Measurements from ENCODE around the gene MESD.
A peak's percentile ranks its signal among the peaks of the same experiment; 100 is the strongest.

The MESD gene

GRCh38 chr15:81014446-81015093, 25.0 kb upstream of the MESD start:
- no peak for DNase-seq

DNA sequence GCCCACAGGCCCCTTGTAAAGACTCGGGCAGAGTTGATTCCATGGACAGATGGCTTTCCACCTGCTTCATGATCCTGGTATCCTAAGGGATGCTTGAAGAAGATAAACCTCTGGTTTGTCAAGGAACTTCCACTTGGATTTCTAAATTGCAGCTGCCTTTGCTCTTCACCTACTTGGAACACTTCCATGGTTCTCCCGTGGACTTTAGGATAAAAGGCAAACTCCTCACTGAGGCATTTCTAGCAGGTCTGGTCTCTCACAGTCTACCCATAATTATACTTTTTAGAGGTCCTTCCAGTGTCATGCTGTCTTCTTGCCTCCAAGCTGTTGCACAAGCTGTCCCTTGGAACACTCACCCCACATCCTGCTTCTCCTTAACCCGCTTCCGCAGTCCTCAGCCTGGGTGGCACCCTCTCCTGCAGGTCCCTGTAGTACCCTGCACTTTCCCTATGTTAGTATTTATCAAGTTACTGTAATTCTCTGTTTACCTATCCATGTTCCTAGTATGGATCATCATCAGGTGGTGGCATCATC, 23.8 kb upstream of the MESD start:
- no peak for DNase-seq

DNA sequence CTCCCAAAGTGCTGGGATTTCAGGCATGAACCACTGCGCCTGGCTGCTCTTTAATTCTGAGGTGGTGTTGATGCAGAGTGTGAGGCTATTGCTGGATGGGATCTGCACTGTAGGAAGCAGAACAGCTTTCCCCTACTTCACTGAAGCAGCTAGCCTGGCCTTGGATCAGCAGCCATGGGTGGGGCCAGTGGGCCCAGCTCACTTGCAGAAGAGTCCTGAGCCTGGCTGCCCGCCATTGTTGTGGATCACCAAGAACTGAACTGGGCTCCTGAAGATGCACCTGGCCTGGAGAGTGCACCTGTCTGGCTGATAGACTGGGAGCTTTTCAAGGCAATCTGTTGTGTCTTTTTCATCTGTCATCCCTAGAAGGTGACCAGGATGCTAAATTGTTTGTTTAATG, 23.0 kb upstream of the MESD start:
- no peak for DNase-seq

GRCh38 chr15:81011593-81011992, 22.0 kb upstream of the MESD start:
- DNase-seq = no peak

DNA sequence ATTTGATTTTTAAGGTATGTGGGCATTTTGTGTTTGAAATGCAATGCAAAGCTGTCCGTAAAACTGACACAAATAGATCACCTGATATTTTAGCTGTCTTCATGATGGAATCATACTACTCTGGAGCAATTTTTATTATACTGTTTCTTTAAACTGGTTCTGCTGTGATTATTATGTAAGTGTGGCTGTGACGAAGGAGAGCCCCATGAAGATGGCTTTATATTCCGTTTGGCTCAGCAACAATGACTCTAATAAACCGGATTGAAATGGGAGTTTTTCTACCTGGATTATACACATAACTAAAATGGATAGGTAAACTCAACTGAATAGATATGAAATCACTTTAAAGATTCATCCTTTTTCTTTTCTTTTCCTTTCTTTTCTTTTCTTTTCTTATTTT, 20.5 kb upstream of the MESD start:
- DNase-seq = no peak

DNA sequence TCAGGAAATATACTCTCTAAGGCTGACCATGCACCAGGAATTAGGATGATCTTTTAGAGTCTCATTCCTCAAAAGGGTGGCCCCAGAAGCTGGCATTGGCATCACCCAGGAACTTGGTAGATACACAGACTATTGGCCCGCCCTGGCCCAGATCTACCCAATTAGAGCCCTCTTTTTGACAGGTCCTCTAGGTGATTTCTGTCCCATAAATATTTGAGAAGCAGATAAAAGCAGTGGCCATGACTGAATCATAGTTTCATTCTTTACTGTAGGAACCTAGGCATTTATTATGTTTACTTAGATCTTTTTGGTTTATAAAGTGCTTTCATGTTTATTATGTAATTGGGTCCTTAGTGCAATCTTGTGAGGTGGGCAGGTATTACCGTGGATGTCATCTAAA, 18.7 kb upstream of the MESD start:
- no peak for DNase-seq

- no peak for DNase-seq
These were observed 17.9 kb upstream of the MESD start for GRCh38 chr15:81007428-81008064.

DNA sequence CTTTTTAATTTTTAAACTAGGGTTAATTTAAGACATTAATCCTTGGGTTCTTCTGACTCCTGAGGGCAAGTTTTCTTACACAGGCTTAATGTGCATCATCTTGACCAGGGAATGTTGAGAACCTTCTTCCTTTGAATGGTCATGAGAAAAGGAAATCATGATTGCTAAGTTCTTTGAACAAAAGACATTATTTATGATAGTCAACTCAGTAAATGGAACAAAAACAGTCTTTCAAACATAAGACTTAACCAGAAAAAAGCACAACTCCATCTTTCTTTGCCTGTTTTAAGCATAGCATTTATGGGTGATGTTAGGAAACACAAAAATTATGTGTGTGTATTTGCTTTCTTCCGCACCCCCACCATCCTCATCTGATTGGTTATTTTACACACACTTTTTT, 16.5 kb upstream of the MESD start:
- no peak for DNase-seq

DNA sequence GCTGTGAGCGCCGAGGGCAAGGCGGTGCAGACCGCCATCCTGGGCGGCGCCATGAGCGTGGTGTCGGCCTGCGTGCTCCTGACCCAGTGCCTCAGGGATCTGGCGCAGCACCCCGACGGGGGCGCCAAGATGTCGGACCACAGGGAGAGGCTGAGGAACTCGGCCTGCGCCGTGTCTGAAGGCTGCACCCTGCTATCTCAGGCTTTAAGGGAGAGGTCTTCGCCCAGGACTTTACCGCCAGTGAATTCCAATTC, 13.4 kb upstream of the MESD start:
- no peak for DNase-seq

GRCh38 chr15:81002331-81003096, 12.9 kb upstream of the MESD start:
- DNase-seq = no peak

- DNase-seq = no peak
These were observed 12.4 kb upstream of the MESD start for GRCh38 chr15:81002009-81002330.

GRCh38 chr15:81001152-81002008, 11.8 kb upstream of the MESD start:
- no peak for DNase-seq

DNA sequence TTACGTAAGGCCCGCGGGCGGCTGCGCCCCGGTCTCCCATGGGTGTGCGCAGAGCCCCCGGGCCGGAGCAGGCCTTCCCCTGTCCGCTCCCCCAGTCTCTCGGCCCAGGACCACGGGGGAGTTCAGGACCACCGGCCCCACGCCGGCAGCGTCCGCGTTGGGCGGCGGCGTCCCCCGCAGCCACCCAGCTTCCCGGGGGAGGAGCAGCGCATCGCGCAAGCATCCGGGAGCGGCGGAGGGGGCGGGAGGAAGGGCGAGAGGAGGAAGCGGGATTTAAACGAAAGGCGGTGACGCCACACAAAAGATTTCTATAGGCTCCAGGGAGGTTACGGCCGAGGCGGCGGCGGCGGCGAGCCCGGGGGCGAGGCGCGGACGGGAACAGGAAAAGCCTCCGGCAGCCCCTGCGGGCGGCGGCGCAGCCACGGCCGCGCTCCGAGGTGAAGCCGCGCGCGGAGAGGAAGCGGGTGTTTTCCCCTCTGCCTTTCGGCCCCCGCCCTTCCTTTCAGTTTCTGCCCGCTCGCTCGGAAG, 11.1 kb upstream of the MESD start, which contains the start of gene TLNRD1:
Gene TLNRD1, plus strand, starts transcription at position 300 of the 528 bp plus-strand sequence. CDS start 1,349 bp downstream, outside the sequence.
- DNase-seq = peak; percentile 42

- DNase-seq = no peak
These were observed 10.6 kb upstream of the MESD start for GRCh38 chr15:81000144-81000623.

- no peak for DNase-seq
These were observed 10.0 kb upstream of the MESD start for GRCh38 chr15:80999623-81000036.

- DNase-seq = no peak
These were observed 8.6 kb upstream of the MESD start for GRCh38 chr15:80998251-80998650.

DNA sequence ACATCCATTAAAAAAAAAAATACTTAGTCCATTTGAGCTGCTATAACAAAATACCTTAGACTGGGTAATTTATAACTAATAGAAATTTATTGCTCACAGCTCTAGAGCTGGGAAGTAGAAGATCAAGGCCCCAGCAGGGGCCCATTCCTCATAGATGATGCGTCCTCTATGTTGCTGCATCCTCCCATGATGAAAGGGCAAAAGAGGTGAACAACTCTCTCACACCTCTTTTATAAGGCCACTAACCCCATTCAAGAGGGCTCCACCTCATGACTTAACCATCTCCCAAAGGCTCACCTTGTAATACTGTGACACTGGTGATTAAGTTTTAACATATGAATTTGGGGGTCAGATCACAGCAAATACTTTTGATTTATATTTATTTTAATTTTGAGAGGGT, 8.1 kb upstream of the MESD start:
- no peak for DNase-seq

GRCh38 chr15:80996247-80996646, 6.6 kb upstream of the MESD start:
- no peak for DNase-seq

DNA sequence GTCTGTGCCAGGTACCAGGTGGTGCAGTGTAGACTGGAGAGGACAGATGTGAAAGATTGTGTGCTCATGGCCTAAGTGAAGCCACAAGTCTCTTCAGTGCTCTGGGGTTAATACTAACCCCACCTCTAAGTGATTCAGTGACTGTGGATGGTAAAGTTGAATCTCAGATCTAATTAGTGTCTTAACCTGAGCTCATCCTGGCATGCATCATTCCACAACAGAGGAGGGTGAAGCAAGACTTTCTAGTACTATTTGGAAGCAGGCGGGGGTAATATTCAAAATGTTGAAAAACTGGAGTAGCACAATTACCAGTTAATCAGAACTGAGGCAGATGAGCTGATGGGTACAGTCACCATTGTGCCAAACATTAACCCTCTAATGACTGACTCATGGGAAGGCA, 2.8 kb upstream of the MESD start:
- DNase-seq = no peak

DNA sequence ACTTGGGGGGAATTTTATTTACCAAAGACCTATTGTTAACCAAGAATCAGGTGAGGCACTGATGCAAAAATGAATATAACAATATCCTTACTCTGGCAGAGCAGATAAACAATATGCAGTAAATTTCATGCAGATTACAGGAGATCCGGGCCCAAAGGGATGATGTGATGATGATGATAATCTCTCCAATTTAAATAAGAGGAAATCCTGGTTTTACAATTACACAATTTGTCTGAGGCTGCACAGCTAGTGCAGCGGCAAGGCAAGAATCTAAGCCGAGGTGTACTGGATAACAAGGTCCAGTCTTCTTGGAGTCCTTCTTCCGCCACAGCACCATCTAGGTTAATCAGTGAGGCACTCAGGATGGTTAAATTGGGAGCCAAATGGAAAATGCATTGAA, 2.4 kb upstream of the MESD start:
- no peak for DNase-seq

GRCh38 chr15:80991421-80991820, 1.8 kb upstream of the MESD start:
- no peak for DNase-seq

DNA sequence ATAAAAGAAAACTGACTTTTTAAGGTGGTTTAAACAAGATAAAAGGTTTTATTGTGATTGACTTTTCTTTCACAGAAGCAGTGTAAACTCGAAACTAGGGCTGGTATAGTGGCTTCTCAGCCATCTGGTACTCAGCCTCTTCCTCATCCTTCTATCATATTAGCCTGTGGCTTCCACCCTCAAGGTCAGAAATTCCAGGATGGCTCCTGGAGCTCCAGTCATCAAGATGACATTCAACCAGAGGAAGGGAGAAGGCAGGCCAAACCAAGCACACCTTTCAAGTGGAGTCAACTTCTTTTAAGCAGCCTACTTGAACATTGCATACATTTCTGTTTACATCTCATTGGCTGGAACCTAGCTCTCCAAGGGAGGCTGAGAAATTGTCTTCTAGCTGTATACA, 1.3 kb upstream of the MESD start:
- DNase-seq = no peak

DNA sequence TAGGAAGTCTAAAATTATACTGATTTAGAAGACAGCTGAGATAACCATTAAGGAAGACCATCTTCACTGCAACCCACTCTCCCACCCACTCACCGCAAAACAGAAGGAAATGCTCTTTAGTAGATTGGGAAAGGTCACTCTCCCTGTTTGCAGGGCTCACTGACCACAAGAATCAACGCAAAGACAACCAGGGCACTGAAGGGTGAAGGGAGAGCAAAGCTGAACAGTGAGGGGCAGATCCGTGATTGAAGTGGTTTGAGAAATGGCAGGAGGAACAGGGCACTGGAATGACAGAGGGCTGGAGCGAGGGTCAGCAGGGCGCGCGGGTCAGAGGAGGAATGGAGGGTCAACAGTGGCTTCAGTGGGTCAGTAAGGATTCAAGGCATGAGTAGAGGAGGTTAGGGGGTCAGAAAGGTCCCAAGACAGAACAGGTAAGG, 520 bp downstream of the MESD start:
- no peak for DNase-seq

Measured in SHP77 treated with DMSO at 0.1 percent for 48 hours (cell line).